ENCODE measurements around the gene C12orf76.
"Not testable (repeated sequence)": the region's sequence is repeated elsewhere in the genome, so short reads cannot be mapped to it uniquely, and the experiment has no call there.

The C12orf76 gene

DNA sequence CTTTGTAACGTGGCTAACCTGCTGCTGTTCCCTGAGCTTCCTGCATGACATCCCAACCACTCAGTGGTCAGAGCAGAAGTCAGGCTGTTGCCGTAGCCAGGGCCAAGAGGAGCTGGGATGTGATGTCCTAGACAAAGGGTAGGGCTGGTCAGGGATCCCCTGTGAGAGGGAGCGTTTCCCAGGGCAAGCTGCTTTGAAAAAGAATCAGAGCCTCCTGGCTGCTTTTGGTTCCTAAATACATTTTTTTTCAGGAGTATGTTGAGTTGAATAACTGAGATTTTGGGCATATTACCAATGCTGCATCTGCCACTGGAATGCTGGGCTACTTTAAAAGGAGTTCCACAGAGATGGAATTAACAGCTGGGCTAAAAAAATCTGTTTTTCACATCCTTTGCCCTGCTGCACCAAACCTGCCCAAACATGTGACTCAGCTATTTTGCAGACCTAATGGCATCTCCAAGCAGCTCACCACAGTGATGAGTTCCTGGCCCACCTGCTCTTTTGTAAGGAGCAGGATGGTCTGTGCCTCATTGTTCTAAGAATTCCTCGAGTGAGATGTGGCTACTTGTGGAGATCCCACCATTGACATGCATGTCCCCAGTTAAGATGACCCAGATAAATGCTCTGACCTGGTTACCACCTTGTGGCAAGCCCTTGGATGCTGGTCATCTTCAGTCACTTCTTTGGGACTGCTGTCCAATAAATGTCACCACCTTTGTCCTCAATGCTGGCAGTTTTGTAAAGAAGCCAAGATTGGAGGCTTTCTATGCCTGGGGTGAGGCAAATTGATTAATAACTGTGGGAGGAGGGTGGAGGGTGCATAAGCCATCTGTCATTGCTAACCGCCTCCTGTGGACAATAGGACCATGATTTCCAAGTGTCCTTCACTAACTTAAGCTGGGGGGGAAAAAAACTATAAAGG, 25.0 kb downstream of the C12orf76 start:
- no peak for DNase-seq (ENCODE audit: low read depth in 2 of 2, low spot score in 1 of 2)

DNA sequence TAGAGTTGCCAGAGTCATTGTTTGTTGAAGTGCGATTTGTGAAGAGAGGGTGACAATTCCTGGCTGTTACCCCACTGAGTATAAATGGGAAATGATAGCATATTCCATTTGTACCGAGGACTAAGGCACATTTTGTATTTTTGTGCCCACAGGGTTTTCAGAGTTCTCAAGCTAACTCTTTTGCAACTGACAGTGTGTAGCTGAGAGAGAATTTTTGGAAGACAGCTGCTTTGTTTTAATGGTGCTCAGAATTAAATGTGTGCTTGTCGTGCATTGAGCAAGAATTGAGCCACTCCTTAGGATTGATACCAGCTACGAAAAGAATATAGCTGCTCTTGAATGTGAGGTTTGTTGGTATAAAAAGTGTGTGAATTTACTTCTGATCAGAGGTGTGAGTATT, 27.4 kb downstream of the C12orf76 start:
- DNase-seq (ENCODE audit: low read depth in 2 of 2, low spot score in 1 of 2): no peak

DNA sequence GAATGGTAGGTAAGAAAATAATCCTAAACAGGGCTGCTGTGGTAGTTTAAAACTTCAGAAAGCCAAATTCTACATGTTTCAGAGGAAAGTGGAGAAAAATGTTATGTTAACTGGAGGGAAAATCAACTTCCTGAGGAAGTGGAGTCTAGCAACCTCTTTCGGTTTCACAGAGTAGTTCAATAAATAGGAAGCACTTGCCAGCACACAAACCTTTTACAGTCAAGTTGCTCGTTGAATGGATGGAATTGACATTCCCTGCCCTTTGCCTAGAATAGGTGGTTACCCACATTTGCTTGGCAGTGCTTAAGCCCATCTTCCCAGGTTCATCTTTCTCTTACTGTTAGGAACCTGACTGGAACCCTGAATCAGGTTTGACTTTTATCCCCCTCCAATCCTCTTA, 33.2 kb downstream of the C12orf76 start:
- DNase-seq (ENCODE audit: low read depth in 2 of 2, low spot score in 1 of 2): no peak

DNA sequence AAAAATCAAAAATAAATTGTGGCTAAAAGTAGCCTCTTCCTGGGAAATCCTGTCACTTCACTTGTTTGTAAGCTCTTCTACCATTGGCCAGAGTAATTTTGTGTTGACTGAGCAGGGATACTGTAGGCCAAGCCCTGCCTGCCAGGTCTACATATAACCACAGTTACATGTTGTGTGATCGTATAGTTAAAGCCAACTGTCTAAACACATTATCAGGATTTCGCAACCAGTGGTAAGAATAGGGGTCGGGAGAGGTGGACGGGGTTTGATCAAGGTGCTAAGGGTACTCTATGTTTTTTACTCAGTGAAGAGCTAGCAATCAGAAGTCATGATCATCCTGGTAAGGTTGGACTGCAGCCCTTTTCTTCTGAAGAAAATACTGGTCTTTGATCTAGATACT, 35.7 kb downstream of the C12orf76 start:
- DNase-seq (ENCODE audit: low read depth in 2 of 2, low spot score in 1 of 2): no peak

DNA sequence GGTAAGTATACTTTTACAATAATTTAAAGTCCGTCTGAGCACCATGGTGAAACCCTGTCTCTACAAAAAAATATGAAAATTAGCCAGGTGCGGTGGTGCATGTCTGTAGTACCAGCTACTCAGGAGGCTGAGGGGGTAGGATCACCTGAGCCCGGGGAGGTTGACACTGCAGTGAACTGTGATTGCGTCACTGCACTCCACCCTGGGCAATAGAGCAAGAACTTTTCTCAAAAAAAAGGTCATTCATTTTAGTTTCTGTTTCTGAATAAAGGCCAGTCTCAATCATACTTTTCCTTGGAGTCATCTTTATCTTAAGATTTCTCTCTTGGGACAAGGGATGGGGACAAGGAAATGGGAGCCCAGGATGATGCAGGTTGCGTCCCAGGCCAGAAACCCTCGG, 36.2 kb downstream of the C12orf76 start:
- no peak for DNase-seq (ENCODE audit: low read depth in 2 of 2, low spot score in 1 of 2)

DNA sequence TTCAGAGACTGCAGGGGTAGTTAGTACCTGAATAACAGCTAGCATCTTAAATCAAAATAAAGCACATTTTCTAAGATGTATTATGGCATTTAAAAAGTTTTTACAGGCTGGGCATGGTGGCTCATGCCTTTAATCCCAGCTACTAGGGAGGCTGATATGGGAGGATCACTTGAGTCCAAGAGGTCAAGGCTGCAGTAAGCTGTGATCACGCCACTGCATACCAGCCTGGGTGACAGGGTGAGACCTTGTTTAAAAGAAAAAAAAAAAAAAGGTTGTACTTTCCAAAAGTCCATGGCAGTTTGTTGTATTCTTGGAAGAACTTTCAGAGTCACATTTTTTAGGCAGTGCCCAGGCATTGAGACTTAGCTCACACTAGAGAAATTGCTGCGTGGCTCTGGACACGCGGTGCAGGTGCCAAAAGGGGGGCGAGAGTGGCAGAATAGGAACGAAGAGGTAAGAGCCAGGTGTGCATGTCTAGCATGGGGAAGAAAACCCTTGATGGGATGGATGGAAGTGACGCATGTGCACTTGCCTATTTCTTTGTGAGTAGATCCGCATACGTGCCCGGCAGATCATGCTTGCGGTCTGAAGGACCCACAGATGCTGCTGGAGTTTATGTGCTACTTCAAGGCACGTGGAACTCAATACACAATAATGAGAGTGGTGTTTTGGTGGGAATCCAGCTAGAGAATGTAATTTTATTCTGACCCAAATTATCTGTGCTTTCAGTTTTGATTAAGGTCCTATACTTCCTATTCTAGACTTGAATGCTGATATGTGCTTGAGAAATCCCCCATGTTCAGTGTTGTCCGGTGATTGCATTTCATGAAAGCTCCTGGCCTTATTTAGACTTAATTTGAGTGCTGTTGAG, 37.2 kb downstream of the C12orf76 start:
- DNase-seq (ENCODE audit: low read depth in 2 of 2, low spot score in 1 of 2): no peak

DNA sequence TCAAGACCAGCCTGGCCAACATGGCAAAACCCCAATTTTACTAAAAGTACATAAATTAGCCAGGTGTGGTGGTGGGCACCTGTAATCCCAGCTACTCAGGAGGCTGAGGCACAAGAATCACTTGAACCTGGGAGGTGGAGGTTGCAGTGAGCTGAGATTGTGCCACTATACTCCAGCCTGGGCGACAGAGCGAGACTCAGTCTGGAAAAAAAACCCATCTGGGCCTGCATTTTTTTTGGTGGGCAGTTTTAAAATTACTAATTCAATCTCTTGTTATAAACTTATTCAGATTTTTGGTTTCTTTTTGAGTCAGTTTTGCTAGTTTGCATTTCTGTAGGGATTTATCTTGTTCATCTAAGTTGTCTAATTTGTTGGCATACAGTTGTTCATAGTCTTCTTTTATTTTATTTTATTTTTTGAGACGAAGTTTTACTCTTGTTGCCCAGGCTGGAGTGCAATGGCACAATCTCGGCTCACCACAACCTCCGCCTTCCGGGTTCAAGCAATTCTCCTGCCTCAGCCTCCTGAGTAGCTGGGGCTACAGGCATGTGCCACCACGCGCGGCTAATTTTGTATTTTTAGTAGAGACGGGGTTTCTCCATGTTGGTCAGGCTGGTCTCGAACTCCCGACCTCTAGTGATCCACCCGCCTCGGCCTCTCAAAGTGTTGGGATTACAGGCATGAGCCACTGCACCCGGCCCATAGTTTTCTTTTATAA, 39.5 kb downstream of the C12orf76 start:
- DNase-seq (ENCODE audit: low read depth in 2 of 2, low spot score in 1 of 2): not testable (repeated sequence)

DNA sequence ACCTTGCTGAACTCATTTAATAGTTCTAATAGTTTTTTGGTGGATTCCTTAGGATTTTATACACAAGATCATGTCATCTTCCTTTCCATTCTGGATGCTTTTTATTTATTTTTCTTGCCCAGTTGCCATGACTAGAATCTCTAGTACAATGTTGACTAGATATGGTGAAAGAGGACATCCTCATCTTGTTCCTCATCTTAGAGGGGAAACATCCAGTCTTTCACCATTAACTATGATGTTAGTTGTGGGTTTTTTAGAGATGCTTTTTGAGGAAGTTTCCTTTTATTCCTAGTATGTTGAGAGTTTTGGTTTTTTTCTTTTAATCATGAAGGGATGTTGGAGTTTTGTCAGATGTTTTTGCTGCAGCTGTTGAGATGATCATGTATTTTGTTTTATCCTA, 40.4 kb downstream of the C12orf76 start:
- DNase-seq (ENCODE audit: low read depth in 2 of 2, low spot score in 1 of 2): no peak

DNA sequence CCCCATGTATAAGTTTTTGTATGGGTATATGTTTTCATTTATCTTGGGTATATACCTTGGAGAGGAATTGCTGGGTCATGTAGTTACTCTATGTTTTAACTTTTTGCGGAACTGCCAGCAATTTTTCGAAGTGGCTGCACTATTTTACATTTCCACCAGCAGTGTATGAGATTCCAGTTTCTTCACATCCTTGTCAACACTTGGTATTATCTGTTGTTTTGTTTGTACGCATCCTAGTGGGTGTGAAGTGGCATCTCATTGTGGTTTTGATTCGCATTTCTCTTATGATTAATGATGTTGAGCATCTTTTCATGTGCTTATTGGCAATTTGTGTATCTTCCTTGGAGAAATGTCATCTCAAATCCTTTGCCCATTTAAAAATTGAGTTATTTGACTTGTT, 42.2 kb downstream of the C12orf76 start:
- DNase-seq (ENCODE audit: low read depth in 2 of 2, low spot score in 1 of 2): no peak

DNA sequence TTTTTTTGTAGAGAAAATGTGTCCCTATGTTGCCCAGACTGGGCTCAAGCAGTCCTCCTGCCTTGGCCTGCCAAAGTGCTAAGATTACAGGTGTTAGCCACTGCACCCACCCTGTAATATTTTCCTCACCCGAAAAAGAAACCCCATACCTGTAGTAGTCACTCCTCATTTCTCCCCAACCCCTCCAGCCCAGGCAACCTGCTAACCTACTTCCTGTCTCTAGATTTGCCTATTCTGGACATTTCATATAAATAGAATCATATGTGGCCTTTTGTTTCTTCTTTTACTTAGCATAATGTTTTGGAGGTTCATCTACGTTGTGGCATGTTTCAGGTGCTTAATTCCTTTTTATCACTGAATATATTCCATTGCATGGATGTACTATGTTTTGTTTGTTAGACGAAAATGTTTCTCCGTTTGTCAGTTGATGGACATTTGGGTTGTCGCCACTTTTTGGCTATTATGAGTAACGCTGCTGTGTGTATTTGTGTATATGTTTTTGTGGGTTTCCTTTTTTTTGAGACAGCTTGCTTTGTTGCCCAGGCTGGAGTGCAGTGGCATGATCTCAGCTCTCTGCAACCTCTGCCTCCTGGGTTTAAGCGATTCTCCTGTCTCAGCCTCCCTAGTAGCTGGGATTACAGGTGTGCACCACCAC, 42.9 kb downstream of the C12orf76 start:
- DNase-seq (ENCODE audit: low read depth in 2 of 2, low spot score in 1 of 2): no peak

DNA sequence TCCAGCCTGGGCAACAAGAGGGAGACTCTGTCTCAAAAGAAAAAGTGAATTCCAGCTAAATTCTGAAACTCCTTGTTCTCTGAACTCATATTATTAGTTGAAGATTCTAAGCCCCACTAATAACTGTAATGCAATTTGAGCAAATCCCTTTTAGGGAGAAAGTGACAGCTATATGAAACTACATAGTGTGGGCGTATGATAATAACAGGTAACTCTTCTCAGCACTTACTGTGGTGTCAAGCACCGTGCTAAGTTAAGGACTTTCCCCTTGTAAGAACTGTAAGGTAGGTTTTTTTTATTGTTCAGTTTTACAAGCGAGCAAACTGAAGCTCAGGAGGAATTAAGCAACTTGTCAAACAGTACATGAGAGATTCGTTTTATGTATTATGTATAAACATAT, 43.7 kb downstream of the C12orf76 start:
- no peak for DNase-seq (ENCODE audit: low read depth in 2 of 2, low spot score in 1 of 2)

DNA sequence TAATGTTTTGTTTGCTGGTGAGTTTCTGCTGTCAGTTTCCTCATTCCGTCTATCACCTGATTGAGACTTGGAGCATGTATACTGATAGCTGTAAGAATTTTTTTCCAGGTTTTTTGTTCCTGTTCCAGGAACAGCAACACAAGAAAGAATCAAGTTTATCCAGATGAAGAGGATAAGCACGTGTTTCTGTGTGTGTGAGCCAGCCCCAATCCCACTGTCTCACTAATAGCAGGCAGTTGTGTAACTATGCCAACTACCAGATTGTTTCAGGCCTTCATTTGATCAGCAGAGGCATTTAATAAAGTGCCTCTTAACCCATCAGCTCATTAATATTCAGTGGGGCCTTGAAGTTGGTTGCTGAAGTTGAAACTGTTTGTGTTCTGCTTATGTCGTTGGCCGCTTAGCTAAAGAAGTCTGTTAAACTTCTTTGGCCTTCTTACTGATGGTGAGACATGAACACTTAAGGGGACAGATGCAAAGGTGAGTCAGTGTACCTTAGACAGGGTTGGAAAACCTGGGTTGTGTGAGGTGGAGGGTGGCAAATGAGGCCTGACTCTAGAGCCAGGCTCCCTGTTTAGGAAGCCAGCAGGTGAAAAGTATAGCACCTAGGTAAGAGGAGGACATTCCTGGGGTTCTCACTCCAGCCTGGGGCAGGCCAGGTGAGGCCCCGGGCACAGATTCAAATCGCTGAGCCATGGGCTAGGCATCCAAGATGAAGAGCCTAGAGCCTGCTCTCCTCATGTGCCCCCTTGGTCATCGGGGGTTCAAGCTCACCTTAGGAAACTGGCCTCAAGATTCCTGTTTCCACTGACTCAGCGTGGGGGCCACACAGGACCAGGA, 45.4 kb downstream of the C12orf76 start:
- no peak for DNase-seq (ENCODE audit: low read depth in 2 of 2, low spot score in 1 of 2)

DNA sequence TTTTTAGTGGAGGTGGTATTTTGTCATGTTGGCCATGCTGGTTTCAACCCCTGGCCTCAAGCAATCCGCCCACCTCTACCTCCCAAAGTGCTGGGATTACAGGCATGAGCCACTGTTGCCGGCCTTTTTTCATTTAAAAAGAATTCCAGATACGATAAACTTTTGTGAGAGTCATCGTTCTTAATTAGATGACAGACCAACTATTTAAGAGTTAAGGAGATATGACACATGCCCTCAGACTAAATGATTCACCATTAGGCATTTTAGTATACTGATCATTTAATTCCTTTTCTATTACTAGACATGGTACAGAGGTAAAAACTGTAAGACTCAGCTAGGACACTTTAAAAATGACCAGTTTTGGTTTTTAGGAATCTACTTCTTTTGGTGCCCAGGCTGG, 46.7 kb downstream of the C12orf76 start:
- no peak for DNase-seq (ENCODE audit: low read depth in 2 of 2, low spot score in 1 of 2)

DNA sequence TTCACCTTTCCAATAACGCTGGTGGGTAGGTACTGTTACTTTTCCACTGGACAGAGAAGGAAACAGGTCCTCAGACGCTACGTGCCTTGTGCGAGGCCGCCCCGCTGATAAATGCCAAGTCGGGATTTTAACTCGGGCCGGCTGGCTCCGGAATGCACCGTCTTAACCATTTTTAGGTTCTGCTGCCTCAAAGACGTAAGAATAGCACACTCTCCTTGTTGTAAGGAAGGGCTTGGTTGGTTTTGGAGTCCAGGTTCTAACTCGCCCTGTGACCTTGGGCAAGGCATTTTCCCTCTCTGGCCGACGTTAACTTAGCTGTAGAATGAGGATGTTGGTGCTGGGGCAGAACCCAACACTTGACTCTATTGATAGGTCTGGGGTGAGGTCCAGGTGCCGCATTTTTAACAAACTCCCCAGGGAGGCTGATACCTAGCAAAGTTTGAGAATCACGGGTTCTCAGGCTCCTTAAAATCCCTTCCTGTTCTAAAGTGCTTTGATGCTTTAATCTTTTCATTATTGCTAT, 48.3 kb downstream of the C12orf76 start:
- DNase-seq (ENCODE audit: low read depth in 2 of 2, low spot score in 1 of 2): no peak

DNA sequence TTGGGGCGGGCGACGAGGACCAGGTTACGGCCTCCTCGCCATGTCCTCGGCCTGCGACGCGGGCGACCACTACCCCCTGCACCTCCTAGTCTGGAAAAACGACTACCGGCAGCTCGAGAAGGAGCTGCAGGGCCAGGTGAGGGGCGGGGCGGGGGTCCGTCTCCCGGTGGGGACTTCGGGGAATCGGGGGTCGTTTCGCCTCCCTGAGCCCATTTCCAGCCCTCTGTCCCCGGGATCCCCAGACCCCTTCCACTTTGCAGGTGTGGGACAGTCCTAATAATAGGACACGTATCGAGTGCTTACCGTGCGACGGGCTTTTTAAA, 48.7 kb downstream of the C12orf76 start:
- DNase-seq (ENCODE audit: low read depth in 2 of 2, low spot score in 1 of 2): no peak

DNA sequence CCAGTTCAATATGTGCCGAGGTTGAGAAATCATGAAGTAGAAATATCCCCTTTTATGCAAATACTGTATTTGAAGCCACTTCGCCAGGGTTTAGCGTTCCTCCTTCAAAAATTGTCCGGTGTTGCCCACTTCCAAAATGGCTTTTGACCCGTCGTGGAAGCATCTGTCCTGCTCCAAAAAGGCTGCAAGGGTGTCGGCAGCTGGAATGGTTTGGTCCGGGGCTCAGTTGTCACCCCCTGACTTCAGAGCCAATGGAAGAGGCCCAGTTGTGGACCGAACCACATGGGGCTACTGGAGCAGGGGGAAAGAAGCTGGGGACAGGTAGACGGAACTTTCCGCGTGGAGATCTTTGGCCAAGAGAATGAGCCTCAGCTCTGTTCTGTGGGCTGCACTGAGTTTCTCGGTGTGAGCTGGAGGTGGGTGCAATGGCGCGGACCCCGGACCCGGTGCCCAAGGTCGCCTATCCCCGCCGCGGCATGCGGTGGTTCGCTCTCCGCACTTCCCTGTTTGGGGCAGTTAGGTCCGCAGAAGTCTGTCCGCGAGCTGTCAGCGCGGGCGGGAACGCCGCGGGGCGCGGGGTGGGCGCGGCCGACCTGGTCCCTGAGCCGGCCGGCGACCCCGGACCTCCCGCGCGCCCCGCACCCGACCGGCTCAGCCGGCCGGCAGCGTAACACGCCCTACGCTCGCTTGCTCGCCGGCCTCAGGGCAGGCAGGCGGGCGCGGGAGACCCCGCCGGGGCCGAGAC, 49.2 kb downstream of the C12orf76 start, which contains the start of gene ANKRD13A:
TSS of gene ANKRD13A (plus strand) at position 527 of the 745 bp plus-strand sequence. CDS start 259 bp downstream, outside the sequence.
- peak; percentile 71 to 72 for DNase-seq (ENCODE audit: low read depth in 2 of 2, low spot score in 1 of 2)

DNA sequence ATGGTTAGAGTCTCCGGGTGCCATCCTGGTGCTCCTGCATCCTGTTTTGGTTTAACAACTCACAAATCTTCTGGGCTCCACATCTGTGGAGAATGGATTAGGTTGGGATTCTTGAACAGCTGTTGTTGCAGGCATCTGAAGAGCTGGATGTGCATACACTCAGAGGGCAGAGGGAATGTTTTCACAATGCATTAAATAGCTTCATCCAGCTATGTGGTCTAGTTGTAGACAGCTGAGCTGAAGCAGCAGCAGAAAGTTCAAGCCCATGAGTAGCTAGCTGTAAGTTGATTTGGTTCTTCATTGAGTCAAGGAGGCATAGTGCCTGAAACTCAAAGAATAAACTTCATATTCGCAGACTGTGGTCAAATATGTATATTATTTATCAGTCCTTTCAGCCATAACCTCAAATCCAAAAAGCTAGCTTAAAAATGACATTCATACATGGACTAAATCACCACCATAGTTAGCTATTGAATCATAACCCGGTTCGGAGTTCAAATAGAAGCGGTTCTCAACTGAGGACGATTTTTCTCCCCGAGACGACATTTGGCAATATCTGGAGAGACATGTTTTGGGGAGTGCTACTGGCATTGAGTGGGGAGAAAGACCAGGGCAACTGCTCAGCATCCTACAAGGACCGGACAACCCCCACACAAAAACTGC, 50.0 kb downstream of the C12orf76 start:
- no peak for DNase-seq (ENCODE audit: low read depth in 2 of 2, low spot score in 1 of 2)

DNA sequence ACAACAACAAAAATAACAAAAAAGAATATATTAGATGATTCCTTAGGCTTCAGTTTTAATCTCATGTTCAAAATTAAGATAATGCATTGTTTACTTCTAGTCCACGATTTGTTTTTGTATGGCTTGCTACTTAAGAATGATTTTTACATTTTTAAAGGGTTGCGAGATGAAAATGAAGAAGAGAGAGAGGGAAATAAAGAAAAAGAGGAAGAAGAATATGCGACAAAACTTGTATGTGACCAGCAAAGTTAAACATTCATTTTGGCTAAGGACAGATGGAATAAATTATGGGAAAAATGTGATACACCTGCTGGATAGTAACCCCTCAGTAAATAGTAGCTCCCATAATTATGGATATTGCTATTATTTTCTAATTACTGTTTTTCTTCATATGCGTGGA, 50.9 kb downstream of the C12orf76 start:
- DNase-seq (ENCODE audit: low read depth in 2 of 2, low spot score in 1 of 2): no peak

DNA sequence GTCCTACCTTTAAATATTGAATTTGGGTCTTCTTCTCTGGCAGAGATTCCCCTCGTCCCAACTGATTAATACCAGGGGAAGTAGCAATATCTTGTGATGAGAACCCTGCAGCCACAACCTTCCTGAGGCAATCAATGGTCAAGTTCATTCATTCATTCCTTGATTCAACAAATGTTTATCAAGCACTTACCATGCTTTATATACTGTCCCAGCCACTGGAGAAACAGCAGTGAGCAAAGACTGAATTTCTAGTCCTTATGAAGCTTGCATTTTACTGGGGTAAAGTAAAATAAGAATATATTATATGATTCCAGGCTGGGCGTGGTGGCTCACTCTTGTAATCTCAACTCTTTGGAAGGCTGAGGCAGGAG, 51.9 kb downstream of the C12orf76 start:
- DNase-seq (ENCODE audit: low read depth in 2 of 2, low spot score in 1 of 2): no peak

Data from stimulated activated CD8-positive, alpha-beta memory T cell treated with anti-CD3 and anti-CD28 coated beads, Interleukin-4, amount 100 ng/mL, for 4 hours (primary cell).